ENCODE results near the gene ARRB2.
A peak's percentile ranks its signal among the peaks of the same experiment; 100 is the strongest.
"Not testable (repeated sequence)": the region's sequence is repeated elsewhere in the genome, so short reads cannot be mapped to it uniquely, and the experiment has no call there.

Gene ARRB2

DNA sequence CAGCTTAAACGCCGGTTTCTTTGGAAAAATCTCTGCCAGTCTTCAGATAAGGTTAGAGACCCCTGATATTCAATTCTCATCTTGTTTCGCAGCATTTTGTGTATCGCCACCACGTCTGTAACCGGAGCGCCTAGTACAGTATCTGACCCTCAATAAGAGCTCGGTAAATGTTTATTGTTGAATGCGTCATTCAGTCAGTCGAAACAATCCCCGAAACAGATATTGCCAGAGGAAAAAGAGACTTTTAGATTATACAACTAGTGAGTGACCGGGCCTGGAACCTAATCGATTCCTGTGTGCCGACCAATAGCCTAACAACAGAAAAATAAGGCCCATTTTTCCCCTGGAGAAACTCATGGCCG, 7.1 kb upstream of the ARRB2 start:
- Histone ChIP-seq H3K27ac (peak overlapping the region; percentile 82 to 87), H3K4me3 (peak overlapping the region; percentile 92)
- DNase-seq (ENCODE audit: low spot score) = no peak
- TF ChIP-seq CTCF (IDR thresholded peaks at IDR 0.05) = no peak

- H3K27ac ChIP-seq = peak overlapping the region in 1 of 2 donors; percentile 82
- not testable (repeated sequence) for DNase-seq (ENCODE audit: low spot score)
Measured at GRCh38 chr17:4704574-4704907, 5.9 kb upstream of the ARRB2 start.

GRCh38 chr17:4704991-4705390, 5.4 kb upstream of the ARRB2 start:
- H3K4me3 ChIP-seq = no peak overlapping the region
- DNase-seq (ENCODE audit: low spot score) = no peak
- no peak for TF ChIP-seq CTCF (IDR thresholded peaks at IDR 0.05)
- H3K27ac ChIP-seq = no peak overlapping the region

More at GRCh38 chr17:4704574-4704907, 5.9 kb upstream of the ARRB2 start:
- H3K4me3 ChIP-seq = peak overlapping the region; percentile 92

GRCh38 chr17:4706121-4706520, 4.3 kb upstream of the ARRB2 start:
- Histone ChIP-seq H3K27ac (no peak overlapping the region), H3K4me3 (no peak overlapping the region)
- no peak for TF ChIP-seq CTCF (IDR thresholded peaks at IDR 0.05)
- DNase-seq (ENCODE audit: low spot score) = no peak

DNA sequence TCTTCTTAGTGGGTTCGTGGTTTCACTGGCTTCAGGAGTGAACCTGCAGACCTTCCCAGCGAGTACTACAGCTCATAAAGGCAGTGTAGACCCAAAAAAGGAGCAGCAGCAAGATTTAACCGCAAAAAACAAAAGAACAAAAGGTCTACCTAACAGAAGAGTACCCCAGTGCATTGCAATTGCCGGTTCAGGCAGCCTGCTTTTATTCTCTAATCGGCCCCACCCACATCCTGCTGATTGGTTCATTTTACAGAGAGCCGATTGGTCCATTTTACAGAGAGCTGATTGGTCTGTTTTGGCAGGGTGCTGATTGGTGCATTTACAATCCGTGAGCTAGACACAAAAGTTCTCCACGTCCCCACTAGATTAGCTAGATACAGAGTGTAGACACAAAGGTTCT, 2.0 kb upstream of the ARRB2 start:
- H3K27ac ChIP-seq = no peak overlapping the region
- no peak for DNase-seq (ENCODE audit: low spot score)
- TF ChIP-seq CTCF (IDR thresholded peaks at IDR 0.05) = no peak
- no peak overlapping the region for H3K4me3 ChIP-seq

DNA sequence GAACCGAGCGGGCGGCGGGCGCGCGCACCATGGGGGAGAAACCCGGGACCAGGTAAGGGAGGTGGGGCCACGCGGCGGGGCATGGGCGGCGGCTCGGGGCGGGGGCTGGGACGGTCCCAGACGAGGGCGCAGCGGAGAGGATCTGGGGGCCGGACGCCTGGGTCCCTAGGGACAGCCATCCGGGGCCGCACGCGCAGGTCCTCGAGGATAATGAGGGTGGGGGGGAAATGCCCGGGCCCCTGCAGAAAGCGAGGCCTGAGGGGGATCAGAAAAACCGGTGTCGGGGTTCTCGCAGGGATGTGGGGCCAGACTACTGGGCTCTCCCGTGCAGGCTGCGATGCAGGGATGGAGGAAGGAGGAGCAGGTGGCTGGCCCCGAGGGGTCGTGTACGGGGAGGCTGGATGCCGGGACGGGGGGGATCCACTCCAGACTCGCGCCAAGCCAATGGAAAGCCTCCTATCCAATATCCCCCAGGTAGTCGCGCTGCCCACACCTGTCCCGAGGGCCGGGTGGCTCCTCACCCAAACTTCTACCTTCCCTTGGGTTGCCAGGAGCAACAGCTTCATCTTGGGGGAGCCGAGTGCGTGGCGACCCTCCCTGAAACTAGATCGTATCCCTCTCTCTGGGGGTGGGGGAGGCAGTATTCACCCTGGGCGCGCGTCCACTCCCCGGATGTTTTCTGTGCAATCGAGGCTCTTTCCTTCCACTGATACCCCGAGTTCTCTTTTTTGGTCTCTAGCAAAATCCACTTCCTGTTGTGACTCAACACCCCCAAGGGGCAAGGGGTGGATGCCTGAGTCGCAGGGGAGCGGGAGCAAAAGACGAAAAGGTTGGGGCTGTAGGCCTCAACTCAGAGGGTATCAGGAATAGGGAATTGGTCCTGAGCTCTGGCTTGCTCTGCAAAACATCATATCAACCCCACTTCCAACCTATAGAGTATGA, 532 bp downstream of the ARRB2 start:
- TF ChIP-seq CTCF (IDR thresholded peaks at IDR 0.05) = no peak
- Histone ChIP-seq H3K27ac (peak overlapping the region; percentile 76 to 92), H3K4me3 (peak overlapping the region; percentile 85)
- DNase-seq (ENCODE audit: low spot score) = no peak

- Histone ChIP-seq H3K4me3 (peak overlapping the region; percentile 85), H3K27ac (peak overlapping the region in 1 of 2 donors; percentile 92)
Measured at GRCh38 chr17:4711661-4712181, 1.3 kb downstream of the ARRB2 start.

More at GRCh38 chr17:4711661-4712181, 1.3 kb downstream of the ARRB2 start:
- TF ChIP-seq CTCF (IDR thresholded peaks at IDR 0.05) = no peak
- DNase-seq (ENCODE audit: low spot score) = no peak

All from coronary artery (tissue), 2 donors.